ES-I3 (cell line): Measurements from ENCODE around the gene KIF16B.
"Not testable (repeated sequence)": the region's sequence is repeated elsewhere in the genome, so short reads cannot be mapped to it uniquely, and the experiment has no call there.

Source experiments
- H3K36me3 ChIP-seq: 2 replicates; pipeline ENCODE4 v1.6.1; 2013; ENCODE audit warnings: mild to moderate bottlenecking, low read length, control low read depth, moderate library complexity; ENCODE audit not compliant: insufficient read depth
- H3K4me1 ChIP-seq: 2 replicates; pipeline ENCODE4 v1.6.1; 2013; ENCODE audit warnings: mild to moderate bottlenecking, control low read depth, low read length; ENCODE audit not compliant: insufficient read depth
- H3K9ac ChIP-seq: 2 replicates; pipeline ENCODE4 v1.6.1; 2013; ENCODE audit warnings: low read depth, mild to moderate bottlenecking, low read length, moderate library complexity
- H3K9me3 ChIP-seq: 2 replicates; pipeline ENCODE4 v1.6.1; 2013; ENCODE audit warnings: mild to moderate bottlenecking, low read length, moderate library complexity; ENCODE audit not compliant: control insufficient read depth, insufficient read depth

The KIF16B gene

DNA sequence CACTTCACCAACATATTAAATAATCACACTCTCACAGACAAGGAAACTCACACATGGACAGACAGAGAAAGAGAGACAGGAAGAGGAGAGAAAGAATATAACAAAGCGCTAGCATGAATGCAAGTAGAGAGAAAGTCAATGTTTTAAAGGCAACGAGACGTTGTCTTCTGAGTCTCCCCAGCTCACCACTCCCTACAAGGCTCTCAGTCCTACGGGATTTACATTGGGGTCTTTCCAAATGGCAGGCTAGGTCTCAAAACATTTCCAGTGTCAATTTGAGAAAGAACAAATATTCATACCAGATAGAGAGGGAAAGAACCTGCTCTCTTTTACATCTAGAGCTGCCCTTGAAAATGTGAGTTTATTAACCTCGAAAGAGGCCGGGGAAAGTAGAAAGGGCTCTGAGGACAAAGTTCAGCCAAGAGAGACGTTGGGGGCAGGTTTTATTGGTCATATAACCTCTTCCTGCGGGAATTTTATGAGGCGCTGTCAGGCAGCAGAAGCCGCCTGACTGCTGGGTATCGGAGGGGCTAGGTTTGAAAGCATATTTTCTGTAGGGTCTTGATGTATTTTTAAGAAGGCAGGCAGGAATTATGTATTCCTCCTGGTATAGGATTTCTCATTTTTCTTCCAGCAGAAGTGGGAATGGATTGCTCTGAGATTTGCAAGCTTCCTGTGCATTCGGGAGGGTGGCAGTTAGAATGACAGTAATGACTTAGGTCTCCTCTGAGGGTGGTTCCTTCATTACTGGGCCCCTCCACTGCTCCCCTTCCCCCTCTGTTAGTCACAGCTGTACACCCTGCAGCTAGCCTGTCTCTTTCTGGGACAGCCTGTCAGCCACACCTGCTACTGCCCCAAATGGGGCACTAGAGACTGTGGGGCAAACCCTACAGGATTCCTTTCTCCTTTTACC lies 34.4 kb upstream of the KIF16B start:
- H3K36me3 ChIP-seq = no peaks in the 10 kb centered on the region

DNA sequence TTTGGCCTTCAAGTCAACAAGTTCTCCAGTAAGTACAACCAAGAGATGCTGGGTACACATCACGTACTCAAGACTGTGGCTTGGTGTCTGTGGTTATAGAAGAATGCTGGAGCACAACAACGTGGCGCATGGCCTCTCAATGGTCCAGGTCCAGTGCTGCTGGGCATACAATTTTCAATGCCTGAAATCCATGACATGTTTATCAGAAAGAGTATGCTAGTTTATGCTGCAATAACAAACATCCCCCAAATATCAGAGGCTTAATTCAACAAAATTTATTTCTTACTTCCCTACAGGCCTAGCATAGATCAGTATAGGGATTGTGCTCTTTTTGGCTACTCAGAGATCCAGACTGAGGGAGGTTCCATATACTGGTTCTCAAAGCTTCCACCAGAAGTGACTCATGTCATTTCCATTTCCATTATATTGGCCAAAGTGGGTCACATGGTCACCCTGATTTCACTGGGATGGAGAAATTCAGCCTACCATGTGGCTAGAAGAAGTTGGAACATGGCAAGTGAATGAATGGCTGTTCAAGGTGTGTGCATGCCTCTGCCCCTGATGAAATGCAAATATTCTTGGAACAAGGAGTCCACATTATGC lies 33.3 kb upstream of the KIF16B start:
- no peaks in the 10 kb centered on the region for H3K36me3 ChIP-seq
- no peak overlapping the region for H3K9ac ChIP-seq
- H3K9me3 ChIP-seq = no peaks in the 10 kb centered on the region
- no peaks in the 10 kb centered on the region for H3K4me1 ChIP-seq

More for the DNA sequence above, 34.4 kb upstream of the KIF16B start:
- no peaks in the 10 kb centered on the region for H3K4me1 ChIP-seq
- no peak overlapping the region for H3K9ac ChIP-seq
- no peaks in the 10 kb centered on the region for H3K9me3 ChIP-seq

DNA sequence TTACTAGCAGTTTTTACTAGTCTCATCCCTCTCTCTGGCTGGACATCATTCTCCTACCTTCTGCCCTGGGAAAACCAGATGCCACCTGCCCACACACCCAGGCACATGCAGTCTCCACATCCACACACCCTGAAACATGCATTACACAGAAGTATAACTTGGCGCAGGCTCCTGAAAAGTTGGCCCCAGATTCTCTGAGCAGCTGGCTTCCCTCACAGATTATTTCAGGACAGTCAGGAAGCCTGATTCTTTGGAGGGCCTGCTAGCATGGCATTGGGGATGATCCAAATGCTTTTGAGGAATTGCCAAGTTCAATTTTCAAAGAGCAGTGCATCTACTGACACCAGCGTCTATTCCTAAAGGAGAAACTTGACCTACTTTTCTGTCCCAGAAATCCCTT lies 27.8 kb upstream of the KIF16B start:
- Histone ChIP-seq H3K4me1 (no peaks in the 10 kb centered on the region), H3K9ac (no peak overlapping the region), H3K36me3 (no peaks in the 10 kb centered on the region), H3K9me3 (no peaks in the 10 kb centered on the region)

DNA sequence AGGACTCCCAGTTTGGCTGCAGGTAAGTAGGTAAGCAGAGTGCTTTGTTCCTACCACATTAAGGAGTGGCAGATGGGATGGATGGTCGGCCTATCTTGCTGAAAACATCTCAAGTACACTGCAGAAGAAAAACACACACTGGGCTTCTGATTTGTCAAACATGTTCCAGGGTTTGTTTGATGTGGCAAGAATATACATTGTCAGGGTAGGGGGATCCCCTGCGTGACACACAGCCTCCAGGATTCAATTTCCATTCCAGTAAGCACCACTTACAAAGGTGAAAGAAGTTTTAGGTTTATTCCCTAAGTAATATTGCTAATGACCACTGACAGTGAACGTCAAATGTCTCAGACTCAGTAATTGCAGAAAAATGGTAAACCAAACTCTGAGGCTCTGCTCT lies 26.0 kb upstream of the KIF16B start:
- Histone ChIP-seq H3K4me1 (no peaks in the 10 kb centered on the region), H3K9ac (no peak overlapping the region), H3K9me3 (no peaks in the 10 kb centered on the region), H3K36me3 (no peaks in the 10 kb centered on the region)

DNA sequence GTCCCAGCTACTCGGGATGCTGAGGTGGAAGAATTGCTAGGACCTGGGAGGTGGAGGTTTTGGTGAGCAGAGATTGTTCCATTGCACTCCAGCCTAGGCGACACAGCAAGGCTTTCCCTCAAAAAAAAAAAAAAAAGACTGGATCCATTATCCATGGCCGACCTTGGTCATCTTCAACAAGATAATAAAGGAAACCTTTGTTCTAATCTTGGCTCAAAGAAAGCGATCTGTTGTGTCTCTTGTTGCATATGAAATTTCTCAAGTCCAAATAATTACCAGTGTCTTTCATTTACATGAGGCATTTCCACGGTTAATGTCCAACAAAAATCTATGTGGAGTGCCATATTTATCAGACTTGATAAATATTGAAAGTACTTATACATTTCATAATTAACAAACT lies 23.7 kb upstream of the KIF16B start:
- H3K4me1 ChIP-seq = no peaks in the 10 kb centered on the region
- no peaks in the 10 kb centered on the region for H3K9me3 ChIP-seq
- H3K9ac ChIP-seq = no peak overlapping the region
- H3K36me3 ChIP-seq = no peaks in the 10 kb centered on the region

DNA sequence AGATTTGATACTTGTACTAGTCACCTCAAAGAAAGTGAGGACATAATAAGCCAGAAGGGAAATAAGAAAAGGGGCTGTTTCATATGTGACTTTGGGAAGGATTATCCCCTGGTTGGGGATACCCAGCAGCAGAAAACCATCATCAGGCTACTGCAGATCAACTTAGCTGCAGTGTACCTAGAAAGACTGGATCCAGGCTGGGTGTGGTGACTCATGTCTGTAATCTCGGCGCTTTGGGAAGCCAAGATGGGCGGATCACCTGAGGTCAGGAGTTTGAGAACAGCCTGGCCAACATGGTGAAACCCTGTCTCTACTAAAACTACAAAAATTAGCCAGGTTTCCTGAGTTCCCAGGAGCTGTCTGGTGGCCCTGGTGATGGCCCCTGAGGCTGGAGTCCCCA lies 23.2 kb upstream of the KIF16B start:
- not testable (repeated sequence) for H3K9me3 ChIP-seq, H3K4me1 ChIP-seq, H3K36me3 ChIP-seq

DNA sequence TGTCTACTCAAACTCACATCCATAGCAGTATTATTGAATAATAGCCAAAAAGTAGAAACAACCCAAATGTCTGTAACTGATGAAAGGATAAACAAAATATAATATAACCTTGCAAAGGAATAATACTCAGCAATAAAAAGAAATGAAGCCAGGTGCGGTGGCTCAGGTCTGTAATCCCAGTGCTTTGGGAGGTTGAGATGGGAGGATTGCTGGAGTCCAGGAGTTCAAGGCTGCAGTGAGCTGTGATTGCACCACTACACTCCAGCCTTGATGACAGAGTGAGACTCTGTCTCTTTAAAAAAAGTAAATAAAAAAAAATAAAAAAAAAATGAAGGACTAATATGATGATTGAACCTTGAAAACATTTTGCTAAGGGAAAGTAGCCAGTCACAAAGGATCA lies 22.1 kb upstream of the KIF16B start:
- no peaks in the 10 kb centered on the region for H3K36me3 ChIP-seq
- no peaks in the 10 kb centered on the region for H3K4me1 ChIP-seq
- no peak overlapping the region for H3K9ac ChIP-seq
- no peaks in the 10 kb centered on the region for H3K9me3 ChIP-seq

More for the DNA sequence above, 23.2 kb upstream of the KIF16B start:
- not testable (repeated sequence) for H3K9ac ChIP-seq

DNA sequence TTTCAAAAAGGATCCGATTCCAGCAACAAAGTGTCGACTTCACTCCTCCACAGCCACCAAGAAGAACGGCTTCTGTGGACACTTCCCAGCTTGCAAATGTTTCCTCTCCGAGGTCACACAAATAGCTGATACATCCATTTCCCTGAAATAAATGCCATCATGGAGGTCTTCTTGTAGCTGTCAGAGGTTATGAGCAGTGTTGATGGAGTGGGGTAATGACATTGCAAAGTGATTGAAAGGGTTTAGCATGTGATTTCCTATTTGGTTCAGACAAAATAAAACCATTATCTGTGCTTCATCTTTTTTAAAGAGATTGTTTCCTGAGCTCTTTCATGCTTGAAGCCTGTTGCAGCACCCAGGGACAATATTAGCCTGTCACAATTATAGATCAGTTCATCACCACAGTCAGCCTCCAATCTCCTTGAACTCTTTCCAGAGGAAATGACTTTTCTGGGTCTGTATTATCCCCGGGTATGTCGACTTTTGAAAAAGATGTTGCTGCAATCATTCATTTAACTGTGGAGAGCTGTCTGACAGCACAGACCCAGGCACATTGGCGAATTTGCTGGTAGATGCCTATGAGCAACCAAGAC lies 16.9 kb upstream of the KIF16B start:
- H3K9ac ChIP-seq = no peak overlapping the region
- peaks cover 6% of the 10 kb centered on the region; the same call in 1 of the 2 replicates for H3K4me1 ChIP-seq
- H3K36me3 ChIP-seq = no peaks in the 10 kb centered on the region
- H3K9me3 ChIP-seq = no peaks in the 10 kb centered on the region

DNA sequence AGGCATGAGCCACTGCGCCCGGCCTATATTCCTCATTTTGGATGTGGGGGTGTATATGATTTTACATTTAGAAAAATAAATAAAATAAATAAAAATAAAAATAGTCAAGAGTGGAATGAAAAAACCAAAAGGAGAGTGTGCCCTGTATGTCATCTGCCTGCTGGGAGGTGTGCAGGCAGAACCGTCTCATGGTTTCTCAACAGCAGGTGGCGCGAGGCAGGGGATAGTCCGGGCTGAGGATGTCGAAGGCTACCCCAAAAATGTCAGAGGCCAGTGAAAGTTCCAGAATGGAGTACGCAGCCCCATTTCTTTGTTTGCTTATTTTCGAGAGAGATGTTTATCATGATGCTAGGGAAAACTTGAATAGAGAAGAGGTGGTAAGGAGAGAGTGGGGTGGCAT lies 16.4 kb upstream of the KIF16B start:
- no peak overlapping the region for H3K9ac ChIP-seq
- peaks cover 6% of the 10 kb centered on the region; the same call in 1 of the 2 replicates for H3K4me1 ChIP-seq
- H3K36me3 ChIP-seq = no peaks in the 10 kb centered on the region
- no peaks in the 10 kb centered on the region for H3K9me3 ChIP-seq

DNA sequence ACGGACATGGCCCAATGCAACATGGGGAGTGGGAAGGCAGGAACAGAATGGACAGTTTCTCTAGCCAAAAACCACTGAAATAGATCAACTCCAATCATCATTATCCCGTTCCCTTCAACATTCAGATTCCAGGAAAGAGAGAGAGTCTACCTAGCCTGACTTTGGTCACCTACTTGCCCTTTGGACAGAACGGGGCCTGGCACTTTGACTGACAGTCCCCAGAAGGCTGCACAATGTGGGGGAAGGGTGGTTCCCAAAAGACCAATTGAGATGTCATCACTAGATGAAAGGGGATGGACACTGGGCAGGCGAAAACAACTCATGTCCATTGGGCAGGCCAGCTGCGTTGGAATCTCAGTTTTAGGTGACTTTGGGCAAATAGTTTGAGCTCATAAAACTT lies 15.0 kb upstream of the KIF16B start:
- Histone ChIP-seq H3K9me3 (no peaks in the 10 kb centered on the region), H3K9ac (no peak overlapping the region), H3K36me3 (no peaks in the 10 kb centered on the region), H3K4me1 (peaks cover 6% of the 10 kb centered on the region; the same call in 1 of the 2 replicates)

DNA sequence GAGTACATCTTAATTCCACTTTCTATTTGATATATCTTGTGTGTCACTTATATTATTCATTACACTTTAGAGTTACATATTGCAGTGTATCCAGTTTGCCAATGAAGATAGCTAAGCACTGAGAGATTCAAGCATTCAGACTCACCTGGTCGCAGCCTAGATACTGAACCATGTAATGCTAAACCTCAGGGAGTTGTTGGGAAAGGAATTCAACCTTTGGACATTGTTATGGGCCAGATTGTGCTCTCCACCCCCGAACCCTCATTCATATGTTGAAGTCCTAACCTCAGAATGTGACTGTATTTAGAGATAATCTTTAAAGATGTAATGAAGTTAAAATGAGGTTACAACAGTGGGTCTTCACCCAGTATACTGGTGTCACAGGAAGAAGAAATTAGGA lies 13.8 kb upstream of the KIF16B start:
- Histone ChIP-seq H3K36me3 (no peaks in the 10 kb centered on the region), H3K4me1 (peaks cover 6% of the 10 kb centered on the region; the same call in 1 of the 2 replicates), H3K9ac (no peak overlapping the region), H3K9me3 (no peaks in the 10 kb centered on the region)

DNA sequence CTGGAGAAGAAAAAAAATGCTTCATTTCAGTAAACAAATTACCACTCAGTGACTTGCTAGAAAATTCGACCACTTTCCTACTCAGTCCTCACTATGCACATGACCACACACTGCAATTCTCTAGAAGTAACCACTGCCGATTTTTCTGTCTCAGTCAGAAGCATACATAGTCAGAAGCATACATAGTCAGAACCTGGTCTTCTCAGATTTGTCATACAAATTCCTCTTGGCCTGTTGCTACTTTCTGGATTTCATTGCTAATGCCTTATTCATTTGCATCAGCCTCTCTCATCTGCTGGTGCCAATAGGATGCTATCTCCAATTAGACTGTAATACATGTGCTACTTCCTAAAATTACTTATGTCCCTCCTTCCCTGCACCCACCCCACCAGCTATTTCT lies 10.2 kb upstream of the KIF16B start:
- no peaks in the 10 kb centered on the region for H3K36me3 ChIP-seq
- no peak overlapping the region for H3K9ac ChIP-seq
- no peaks in the 10 kb centered on the region for H3K9me3 ChIP-seq
- H3K4me1 ChIP-seq = peaks cover 15% of the 10 kb centered on the region; the same call in 1 of the 2 replicates

DNA sequence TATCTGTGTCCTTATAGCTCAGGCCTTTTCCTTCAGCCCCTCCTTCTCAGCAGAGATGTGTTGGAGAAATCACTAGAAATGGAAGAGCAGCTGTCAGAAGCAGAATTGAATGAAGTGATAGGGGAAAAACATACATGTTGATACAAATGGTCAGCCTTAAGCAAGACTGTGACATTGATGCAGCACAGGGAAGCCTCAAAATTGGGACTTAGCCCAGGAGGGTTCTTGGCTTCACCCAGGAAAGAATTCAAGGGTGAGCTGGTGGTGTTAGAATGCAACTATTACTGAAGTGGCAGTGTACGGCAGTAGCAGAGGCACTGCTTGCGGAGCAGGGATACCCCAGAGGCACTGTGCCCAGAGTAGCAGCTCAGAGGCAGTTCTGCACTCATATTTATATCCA lies 8.0 kb upstream of the KIF16B start:
- H3K4me1 ChIP-seq = peaks cover 9% of the 10 kb centered on the region; the same call in 1 of the 2 replicates
- no peaks in the 10 kb centered on the region for H3K36me3 ChIP-seq
- H3K9ac ChIP-seq = no peak overlapping the region
- H3K9me3 ChIP-seq = no peaks in the 10 kb centered on the region

DNA sequence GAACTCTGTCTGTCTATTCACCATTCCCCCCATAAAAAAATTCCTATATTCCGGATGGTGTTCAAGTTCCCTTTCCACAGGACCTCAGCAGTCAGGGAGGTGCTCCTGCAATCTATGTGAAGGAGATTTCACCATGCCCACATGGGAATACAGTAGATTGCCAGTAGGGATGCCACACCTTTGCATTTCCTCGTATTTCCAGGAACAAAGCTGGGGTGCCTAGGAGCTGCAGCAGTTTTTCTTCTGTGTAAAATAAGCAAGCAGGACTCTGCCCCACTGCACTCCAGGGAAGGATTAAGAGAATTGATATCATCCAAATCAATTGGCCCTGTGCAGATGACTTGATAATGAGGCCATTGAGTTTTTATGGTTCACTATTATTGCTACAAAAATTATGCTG lies 7.4 kb upstream of the KIF16B start:
- Histone ChIP-seq H3K9me3 (no peaks in the 10 kb centered on the region), H3K36me3 (no peaks in the 10 kb centered on the region), H3K4me1 (peaks cover 9% of the 10 kb centered on the region; the same call in 1 of the 2 replicates), H3K9ac (no peak overlapping the region)

DNA sequence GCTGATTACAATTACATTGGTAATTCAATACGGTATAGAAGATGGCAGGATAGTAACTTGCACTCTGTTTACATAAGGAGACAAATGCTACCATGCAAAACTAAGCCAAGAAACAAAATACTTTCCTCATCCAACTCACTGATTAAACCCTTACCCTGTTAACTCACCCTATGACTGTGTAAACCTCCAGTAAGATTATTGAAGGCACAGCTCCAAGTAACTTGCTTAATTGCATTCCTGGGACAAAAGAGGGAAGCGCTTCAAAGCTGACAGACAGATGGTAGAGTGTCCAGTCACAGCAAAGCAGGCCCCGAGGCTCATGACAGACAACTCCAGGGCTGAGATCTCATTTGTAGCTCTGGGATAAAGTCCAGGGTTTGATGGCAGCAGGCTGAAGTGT lies 6.9 kb upstream of the KIF16B start:
- H3K9me3 ChIP-seq = no peaks in the 10 kb centered on the region
- no peaks in the 10 kb centered on the region for H3K36me3 ChIP-seq
- H3K9ac ChIP-seq = no peak overlapping the region
- peaks cover 9% of the 10 kb centered on the region; the same call in 1 of the 2 replicates for H3K4me1 ChIP-seq
